Measurements from ENCODE around the gene PFDN6.

- TF ChIP-seq, protein P1, sequence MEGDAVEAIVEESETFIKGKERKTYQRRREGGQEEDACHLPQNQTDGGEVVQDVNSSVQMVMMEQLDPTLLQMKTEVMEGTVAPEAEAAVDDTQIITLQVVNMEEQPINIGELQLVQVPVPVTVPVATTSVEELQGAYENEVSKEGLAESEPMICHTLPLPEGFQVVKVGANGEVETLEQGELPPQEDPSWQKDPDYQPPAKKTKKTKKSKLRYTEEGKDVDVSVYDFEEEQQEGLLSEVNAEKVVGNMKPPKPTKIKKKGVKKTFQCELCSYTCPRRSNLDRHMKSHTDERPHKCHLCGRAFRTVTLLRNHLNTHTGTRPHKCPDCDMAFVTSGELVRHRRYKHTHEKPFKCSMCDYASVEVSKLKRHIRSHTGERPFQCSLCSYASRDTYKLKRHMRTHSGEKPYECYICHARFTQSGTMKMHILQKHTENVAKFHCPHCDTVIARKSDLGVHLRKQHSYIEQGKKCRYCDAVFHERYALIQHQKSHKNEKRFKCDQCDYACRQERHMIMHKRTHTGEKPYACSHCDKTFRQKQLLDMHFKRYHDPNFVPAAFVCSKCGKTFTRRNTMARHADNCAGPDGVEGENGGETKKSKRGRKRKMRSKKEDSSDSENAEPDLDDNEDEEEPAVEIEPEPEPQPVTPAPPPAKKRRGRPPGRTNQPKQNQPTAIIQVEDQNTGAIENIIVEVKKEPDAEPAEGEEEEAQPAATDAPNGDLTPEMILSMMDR (conservative IDR thresholded peaks at IDR 0.05; ENCODE audit: low read depth, low read length): no peak
- TF ChIP-seq EZH2 (IDR thresholded peaks at IDR 0.05; ENCODE audit: low read length, unreplicated experiment): no peak
Observed at GRCh38 chr6:33297406-33297955, 8.1 kb downstream of the PFDN6 start.
